ENCODE measurements around the gene PLXNC1. TPM values are rescaled to one million over a fixed set of nuclear protein-coding genes. Genes with fewer than 3 reads are reported as not detected.

PLXNC1 gene
- total and polyA plus RNA-seq, 9 of the 15 experiments (the other 6 are each of a cell fraction or from before 2014, with no cell fraction given): 0.08 to 0.87 (median 0.28) TPM

DNA sequence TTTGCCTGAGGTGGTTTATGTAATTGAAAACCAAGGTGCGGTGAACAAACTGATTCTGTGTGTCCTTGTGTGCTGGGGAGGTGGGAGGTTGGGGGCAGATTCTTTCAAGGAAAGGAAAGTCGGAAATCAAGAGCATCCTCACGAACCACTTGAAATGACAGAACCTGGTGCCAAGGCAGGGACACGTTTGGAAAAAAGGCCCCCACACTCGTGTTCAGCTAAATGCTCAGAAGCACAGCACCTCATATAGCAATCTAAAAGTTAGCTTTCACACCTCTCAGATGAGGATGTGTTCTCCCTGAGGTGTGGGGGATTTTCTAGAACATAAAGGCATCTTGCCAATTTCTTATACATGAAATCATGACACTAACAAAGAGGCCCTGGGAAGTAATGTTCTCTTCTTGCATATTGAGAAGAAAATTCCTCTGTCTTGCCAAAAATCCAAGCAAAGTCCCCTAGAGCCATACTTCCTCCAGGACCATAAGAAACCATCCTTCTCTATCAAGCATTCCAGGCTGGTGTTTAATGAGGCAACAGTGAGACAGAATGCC, 119.6 kb downstream of the PLXNC1 start:
- DNase-seq (ENCODE audit: extremely low read depth in 1 of 4, low spot score in 3 of 4) (no peak), ATAC-seq (no peak), FAIRE-seq (no peak)
- intact Hi-C loops (cut with micrococcal nuclease) (no loop called here), in situ Hi-C loops (cut with MboI) (no loop called here)
- Histone ChIP-seq H3K79me2 (ENCODE audit: control insufficient read depth, insufficient read depth, low read length) (no peaks in the 10 kb centered on the region), H3K4me1 (replicated peaks in 1 of 2; ENCODE audit: control insufficient read depth in 2 of 2, insufficient read depth in 2 of 2, low read length in 2 of 2) (peaks cover 1 to 5% of the 10 kb centered on the region in 2 experiments; a peak in 3 of 5 replicates), H3K9ac (ENCODE audit: insufficient read depth in 1 of 2, low read depth in 2 of 2, low read length in 2 of 2) (no peak overlapping the region), H3K4me3 (no peak overlapping the region), H3K4me2 (ENCODE audit: insufficient read depth, low read length) (no peak overlapping the region), H2AFZ (ENCODE audit: low read depth, low read length) (no peak overlapping the region), H3K9me1 (ENCODE audit: control insufficient read depth, insufficient read depth, low read length) (no peaks in the 10 kb centered on the region), H3K27ac (ENCODE audit: extremely low read depth, low read depth, low read length) (no peak overlapping the region), H3K9me3 (replicated peaks; ENCODE audit: control insufficient read depth, insufficient read depth, low read depth, low read length) (no peaks in the 10 kb centered on the region), H4K20me1 (replicated peaks; ENCODE audit: control insufficient read depth, insufficient read depth, low read length) (no peaks in the 10 kb centered on the region), H3K27me3 (ENCODE audit: control insufficient read depth in 2 of 2, insufficient read depth in 2 of 2, low read length in 2 of 2) (peaks cover 33 to 48% of the 10 kb centered on the region in 2 experiments), H3K36me3 (ENCODE audit: control insufficient read depth, insufficient read depth, low read length) (no peaks in the 10 kb centered on the region)
- TF ChIP-seq CCAR2 (IDR thresholded peaks at IDR 0.05; ENCODE audit: low read depth, low read length): no peak
- TF ChIP-seq ZBTB1 (CRISPR knock-in tag; IDR thresholded peaks at IDR 0.05; ENCODE audit: borderline replicate concordance, low read depth): no peak
- no peak for TF ChIP-seq TCF15 (CRISPR knock-in tag; IDR thresholded peaks at IDR 0.05)
- TF ChIP-seq CREM (IDR thresholded peaks at IDR 0.05; ENCODE audit: low read depth): no peak
- no peak for TF ChIP-seq ETV1 (tag; conservative IDR thresholded peaks at IDR 0.05; ENCODE audit: low read depth)
- TF ChIP-seq, protein P1, sequence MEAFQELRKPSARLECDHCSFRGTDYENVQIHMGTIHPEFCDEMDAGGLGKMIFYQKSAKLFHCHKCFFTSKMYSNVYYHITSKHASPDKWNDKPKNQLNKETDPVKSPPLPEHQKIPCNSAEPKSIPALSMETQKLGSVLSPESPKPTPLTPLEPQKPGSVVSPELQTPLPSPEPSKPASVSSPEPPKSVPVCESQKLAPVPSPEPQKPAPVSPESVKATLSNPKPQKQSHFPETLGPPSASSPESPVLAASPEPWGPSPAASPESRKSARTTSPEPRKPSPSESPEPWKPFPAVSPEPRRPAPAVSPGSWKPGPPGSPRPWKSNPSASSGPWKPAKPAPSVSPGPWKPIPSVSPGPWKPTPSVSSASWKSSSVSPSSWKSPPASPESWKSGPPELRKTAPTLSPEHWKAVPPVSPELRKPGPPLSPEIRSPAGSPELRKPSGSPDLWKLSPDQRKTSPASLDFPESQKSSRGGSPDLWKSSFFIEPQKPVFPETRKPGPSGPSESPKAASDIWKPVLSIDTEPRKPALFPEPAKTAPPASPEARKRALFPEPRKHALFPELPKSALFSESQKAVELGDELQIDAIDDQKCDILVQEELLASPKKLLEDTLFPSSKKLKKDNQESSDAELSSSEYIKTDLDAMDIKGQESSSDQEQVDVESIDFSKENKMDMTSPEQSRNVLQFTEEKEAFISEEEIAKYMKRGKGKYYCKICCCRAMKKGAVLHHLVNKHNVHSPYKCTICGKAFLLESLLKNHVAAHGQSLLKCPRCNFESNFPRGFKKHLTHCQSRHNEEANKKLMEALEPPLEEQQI (IDR thresholded peaks at IDR 0.05): no peak
- ChIA-PET POLR2A (no interaction called here), CTCF (ENCODE audit: low intra/inter-chr PET ratio) (no interaction called here)
- BruUV-seq (replicated peaks): no TSS peak
- WGBS (ENCODE audit: insufficient coverage, low coverage, missing lambda C conversion rate): 3% methylated on average over 5 of the region's 5 CpGs

Data from K562 (cell line).